ENCODE measurements around the gene TTYH1.

Gene TTYH1

GRCh38 chr19:54424660-54425381 is 9.6 kb downstream of the TTYH1 start:
- DNase-seq = no peak

- no peak for DNase-seq
These were observed 10.1 kb downstream of the TTYH1 start for GRCh38 chr19:54425382-54425723.

- DNase-seq = no peak
These were observed 11.1 kb downstream of the TTYH1 start for GRCh38 chr19:54426291-54426931.

GRCh38 chr19:54427586-54427985 is 12.3 kb downstream of the TTYH1 start:
- DNase-seq = no peak

GRCh38 chr19:54428323-54429175 is 13.3 kb downstream of the TTYH1 start:
- DNase-seq = no peak

- no peak for DNase-seq
These were observed 13.9 kb downstream of the TTYH1 start for GRCh38 chr19:54429176-54429495.

- DNase-seq = no peak
These were observed 14.4 kb downstream of the TTYH1 start for GRCh38 chr19:54429545-54430227.

GRCh38 chr19:54430306-54431254 is 15.3 kb downstream of the TTYH1 start:
- DNase-seq = peak; percentile 45 to 56

GRCh38 chr19:54431255-54431838 is 16.1 kb downstream of the TTYH1 start:
- DNase-seq = no peak

GRCh38 chr19:54432144-54432738 is 17.0 kb downstream of the TTYH1 start:
- DNase-seq = no peak

- DNase-seq = no peak
These were observed 18.4 kb downstream of the TTYH1 start for GRCh38 chr19:54433697-54434096.

GRCh38 chr19:54434112-54434872 is 19.0 kb downstream of the TTYH1 start:
- DNase-seq = no peak

GRCh38 chr19:54434873-54435214 is 19.6 kb downstream of the TTYH1 start:
- DNase-seq = no peak

GRCh38 chr19:54435551-54436016 is 20.3 kb downstream of the TTYH1 start:
- DNase-seq = no peak

- DNase-seq = no peak
These were observed 20.8 kb downstream of the TTYH1 start for GRCh38 chr19:54436031-54436523.

- no peak for DNase-seq
These were observed 21.5 kb downstream of the TTYH1 start for GRCh38 chr19:54436628-54437252.

GRCh38 chr19:54439174-54439851 is 24.0 kb downstream of the TTYH1 start:
- peak; percentile 17 to 26 for DNase-seq

- no peak for DNase-seq
These were observed 25.4 kb downstream of the TTYH1 start for GRCh38 chr19:54440641-54441040.

- no peak for DNase-seq
These were observed 29.5 kb downstream of the TTYH1 start for GRCh38 chr19:54444737-54445136.
